ENCODE results near the gene LRRN2. TPM values are rescaled to one million over a fixed set of nuclear protein-coding genes. Genes with fewer than 3 reads are reported as not detected.

Gene LRRN2
- total RNA-seq, 4 donors from 2014 or later = 4.0 to 19.6 (median 7.0) TPM

DNA sequence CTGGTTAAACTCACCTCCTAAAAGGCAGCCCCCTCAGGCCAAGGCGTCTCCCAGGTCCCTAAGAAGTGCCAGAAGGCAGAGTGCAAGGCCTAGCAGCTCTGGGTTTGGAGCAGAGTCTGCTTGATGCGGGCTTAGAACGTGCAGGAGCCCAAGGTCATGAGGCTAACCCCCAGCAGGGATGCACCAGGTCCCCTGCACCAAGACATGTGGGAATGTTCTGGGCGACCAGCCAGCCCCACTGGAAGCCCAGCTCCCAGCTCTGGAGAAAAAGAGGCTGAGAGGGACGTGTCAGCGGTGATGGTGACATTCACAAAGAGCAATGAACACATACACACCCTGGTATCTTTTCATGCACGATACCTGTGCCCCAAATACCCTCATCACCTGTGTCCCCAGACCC is 5.1 kb downstream of the LRRN2 start:
- TF ChIP-seq, protein P1, sequence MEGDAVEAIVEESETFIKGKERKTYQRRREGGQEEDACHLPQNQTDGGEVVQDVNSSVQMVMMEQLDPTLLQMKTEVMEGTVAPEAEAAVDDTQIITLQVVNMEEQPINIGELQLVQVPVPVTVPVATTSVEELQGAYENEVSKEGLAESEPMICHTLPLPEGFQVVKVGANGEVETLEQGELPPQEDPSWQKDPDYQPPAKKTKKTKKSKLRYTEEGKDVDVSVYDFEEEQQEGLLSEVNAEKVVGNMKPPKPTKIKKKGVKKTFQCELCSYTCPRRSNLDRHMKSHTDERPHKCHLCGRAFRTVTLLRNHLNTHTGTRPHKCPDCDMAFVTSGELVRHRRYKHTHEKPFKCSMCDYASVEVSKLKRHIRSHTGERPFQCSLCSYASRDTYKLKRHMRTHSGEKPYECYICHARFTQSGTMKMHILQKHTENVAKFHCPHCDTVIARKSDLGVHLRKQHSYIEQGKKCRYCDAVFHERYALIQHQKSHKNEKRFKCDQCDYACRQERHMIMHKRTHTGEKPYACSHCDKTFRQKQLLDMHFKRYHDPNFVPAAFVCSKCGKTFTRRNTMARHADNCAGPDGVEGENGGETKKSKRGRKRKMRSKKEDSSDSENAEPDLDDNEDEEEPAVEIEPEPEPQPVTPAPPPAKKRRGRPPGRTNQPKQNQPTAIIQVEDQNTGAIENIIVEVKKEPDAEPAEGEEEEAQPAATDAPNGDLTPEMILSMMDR (IDR thresholded peaks at IDR 0.05) = no peak
- TF ChIP-seq POLR2AphosphoS5 (IDR thresholded peaks at IDR 0.05) (no peak), POLR2A (IDR thresholded peaks at IDR 0.05) (no peak)
- Histone ChIP-seq H3K27ac (no peak overlapping the region), H3K4me3 (no peak overlapping the region), H3K27me3 (peaks cover 7% of the 10 kb centered on the region), H3K4me1 (peaks cover 0 to 25% (median 9%) of the 10 kb centered on the region in 3 donors), H3K9me3 (no peaks in the 10 kb centered on the region), H3K36me3 (no peaks in the 10 kb centered on the region)
- WGBS, 2 donors (ENCODE audit: low coverage in 1 of 2) = 86 to 89% methylated on average over 3 of the region's 7 CpGs
- ATAC-seq = no peak

DNA sequence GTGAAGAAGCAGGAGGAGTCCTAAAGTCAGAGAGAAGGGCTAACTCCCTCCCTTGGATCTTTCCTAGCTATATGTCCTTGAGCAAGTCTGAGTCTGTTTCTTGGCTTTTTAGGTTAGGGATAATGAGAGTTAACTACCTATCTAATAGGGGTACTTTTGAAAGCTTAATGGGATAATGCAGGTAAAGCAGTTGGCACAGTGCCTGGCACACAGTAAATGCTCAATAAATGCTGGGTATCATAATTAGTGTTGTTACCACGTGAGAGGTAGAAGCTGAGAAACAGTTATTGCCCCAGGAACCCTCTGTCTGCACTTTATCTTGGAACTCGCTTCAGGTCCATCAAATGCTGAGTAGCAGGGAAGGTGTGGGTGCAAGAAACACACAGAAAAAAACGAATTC is 5.5 kb downstream of the LRRN2 start:
- no peak overlapping the region for H3K27ac ChIP-seq
- TF ChIP-seq, protein P1 (IDR thresholded peaks at IDR 0.05) = no peak
- no peak for TF ChIP-seq POLR2AphosphoS5 (IDR thresholded peaks at IDR 0.05)
- no peak for TF ChIP-seq POLR2A (IDR thresholded peaks at IDR 0.05)
- 78 to 100% methylated on average over 1 to 3 of the region's 3 CpGs for WGBS, 2 donors (ENCODE audit: low coverage in 1 of 2)
- H3K4me1 ChIP-seq = peaks cover 0 to 21% (median 8%) of the 10 kb centered on the region in 3 donors
- no peak for ATAC-seq
- no peak overlapping the region for H3K4me3 ChIP-seq
- H3K36me3 ChIP-seq = no peaks in the 10 kb centered on the region
- peaks cover 3% of the 10 kb centered on the region for H3K27me3 ChIP-seq
- H3K9me3 ChIP-seq = no peaks in the 10 kb centered on the region

DNA sequence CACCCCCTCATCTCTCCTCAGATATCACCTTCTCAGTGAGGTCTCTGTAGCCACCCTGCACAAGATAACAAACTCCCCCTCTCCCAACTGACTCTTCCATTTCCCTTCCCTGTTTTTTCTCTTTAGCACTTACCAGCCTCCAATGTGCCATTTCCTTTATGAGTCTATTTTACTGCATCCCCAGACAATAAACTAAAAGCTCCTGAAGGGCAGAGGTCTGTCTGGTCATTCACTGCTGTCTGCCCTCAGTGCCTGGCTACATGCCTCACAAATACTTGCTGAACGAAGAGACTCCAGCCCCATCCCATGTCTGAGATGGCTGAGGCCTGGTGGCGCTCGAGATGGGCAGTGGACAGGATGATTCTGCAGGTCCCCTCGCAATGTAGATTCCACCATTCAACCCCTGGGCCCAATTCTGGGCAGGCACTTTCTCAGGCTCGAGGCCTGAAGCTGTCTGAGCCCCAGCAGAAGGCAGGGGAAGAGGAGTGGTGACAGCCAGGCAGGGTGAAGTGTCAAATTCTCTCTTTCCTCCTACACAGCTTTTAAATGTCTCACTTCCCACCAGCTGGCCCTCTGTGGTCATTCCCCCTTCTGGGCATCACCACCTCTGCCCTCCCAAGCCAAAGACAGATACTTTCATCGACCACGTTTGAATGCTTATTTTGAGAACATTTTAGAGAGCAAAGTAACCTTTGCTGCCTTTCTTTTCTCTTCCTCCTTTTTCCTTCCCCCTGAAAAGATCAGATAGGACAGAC is 6.6 kb downstream of the LRRN2 start:
- no peaks in the 10 kb centered on the region for H3K27me3 ChIP-seq
- no peaks in the 10 kb centered on the region for H3K9me3 ChIP-seq
- no peak overlapping the region for H3K27ac ChIP-seq
- H3K36me3 ChIP-seq = no peaks in the 10 kb centered on the region
- TF ChIP-seq POLR2AphosphoS5 (IDR thresholded peaks at IDR 0.05) (no peak), POLR2A (IDR thresholded peaks at IDR 0.05) (no peak), EP300 (IDR thresholded peaks at IDR 0.05) (no peak)
- TF ChIP-seq, protein P1 (IDR thresholded peaks at IDR 0.05) = no peak
- H3K4me1 ChIP-seq = peaks cover 0 to 18% (median 0%) of the 10 kb centered on the region in 3 donors
- ATAC-seq = no peak
- no peak overlapping the region for H3K4me3 ChIP-seq
- WGBS, 2 donors (ENCODE audit: low coverage in 1 of 2) = 77 to 94% methylated on average over 3 to 7 of the region's 7 CpGs

DNA sequence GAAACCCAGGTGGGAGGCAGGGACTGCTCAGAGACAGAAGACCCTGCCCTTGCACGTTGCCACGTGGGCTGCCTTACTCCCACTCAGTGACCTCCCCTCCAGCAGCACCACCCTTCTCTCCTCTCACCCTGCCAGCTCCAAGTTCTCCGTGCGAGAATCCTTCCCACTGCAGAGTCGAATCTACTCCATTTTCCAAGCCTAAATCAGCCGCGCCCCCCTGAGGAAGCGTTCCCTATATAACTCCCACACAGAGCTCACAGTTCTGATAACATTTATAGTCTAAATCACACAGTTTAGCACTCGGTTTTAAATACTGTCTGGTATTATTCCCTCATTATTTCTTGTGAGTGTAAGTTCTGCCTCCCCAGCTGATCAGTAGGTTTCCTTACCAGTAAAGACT is 7.7 kb downstream of the LRRN2 start:
- ATAC-seq = no peak
- H3K27ac ChIP-seq = no peak overlapping the region
- WGBS, 2 donors (ENCODE audit: low coverage in 1 of 2) = 60 to 76% methylated on average over 1 to 9 of the region's 9 CpGs
- no peaks in the 10 kb centered on the region for H3K36me3 ChIP-seq
- no peak overlapping the region for H3K4me3 ChIP-seq
- no peaks in the 10 kb centered on the region for H3K9me3 ChIP-seq
- no peaks in the 10 kb centered on the region for H3K27me3 ChIP-seq
- TF ChIP-seq POLR2A (IDR thresholded peaks at IDR 0.05) = no peak
- TF ChIP-seq, protein P1 (IDR thresholded peaks at IDR 0.05) = no peak
- TF ChIP-seq POLR2AphosphoS5 (IDR thresholded peaks at IDR 0.05) = no peak
- no peak for TF ChIP-seq EP300 (IDR thresholded peaks at IDR 0.05)
- peaks cover 0 to 9% (median 0%) of the 10 kb centered on the region in 3 donors for H3K4me1 ChIP-seq

DNA sequence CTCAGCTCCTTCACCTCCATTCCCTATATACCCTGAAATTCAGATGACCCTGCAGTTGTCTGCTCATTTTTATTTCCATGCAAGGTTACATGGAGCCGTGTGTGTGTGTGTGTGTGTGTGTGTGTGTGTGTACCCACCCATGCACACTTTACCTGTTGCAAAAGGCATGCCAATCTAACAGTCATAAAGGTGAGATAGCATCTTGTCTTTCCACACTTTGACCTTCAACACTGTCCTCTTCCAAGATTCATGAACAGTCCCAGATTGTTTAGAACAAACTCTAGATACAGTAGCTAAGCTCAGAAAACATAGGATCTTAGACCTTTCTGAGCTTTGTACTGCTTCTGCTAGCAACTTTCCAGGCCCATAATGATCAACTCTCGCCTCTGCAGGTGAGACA is 9.5 kb downstream of the LRRN2 start:
- Histone ChIP-seq H3K4me1 (peaks cover under 1 to 21% (median under 1%) of the 10 kb centered on the region in 3 donors), H3K27ac (no peak overlapping the region), H3K9me3 (no peaks in the 10 kb centered on the region), H3K36me3 (no peaks in the 10 kb centered on the region), H3K27me3 (no peaks in the 10 kb centered on the region), H3K4me3 (no peak overlapping the region)
- TF ChIP-seq POLR2A (IDR thresholded peaks at IDR 0.05) = no peak
- TF ChIP-seq, protein P1 (IDR thresholded peaks at IDR 0.05) = no peak
- no peak for TF ChIP-seq EP300 (IDR thresholded peaks at IDR 0.05)
- TF ChIP-seq POLR2AphosphoS5 (IDR thresholded peaks at IDR 0.05) = no peak
- no peak for ATAC-seq
- WGBS, 2 donors (ENCODE audit: low coverage in 1 of 2) = 100% methylated on average over 2 of the region's 2 CpGs; no CpG with 5 or more reads in 1 of the 2 donors

Data from gastroesophageal sphincter (tissue), 4 donors.